ENCODE data around the gene ZNF688.

- TF ChIP-seq, protein P1, sequence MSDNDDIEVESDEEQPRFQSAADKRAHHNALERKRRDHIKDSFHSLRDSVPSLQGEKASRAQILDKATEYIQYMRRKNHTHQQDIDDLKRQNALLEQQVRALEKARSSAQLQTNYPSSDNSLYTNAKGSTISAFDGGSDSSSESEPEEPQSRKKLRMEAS (IDR thresholded peaks at IDR 0.05): no peak
- no peak for TF ChIP-seq SREBF2 (IDR thresholded peaks at IDR 0.05)
These were observed 49.5 kb downstream of the ZNF688 start for GRCh38 chr16:30521873-30522641.
